Ectodermal cell (in vitro differentiated cells): ENCODE measurements around the gene CTNNA2.

Experiments
- H3K27ac ChIP-seq: 2 replicates; pipeline ENCODE4 v1.7.0; 2013; ENCODE audit warnings: mild to moderate bottlenecking, low read depth, low read length; ENCODE audit not compliant: insufficient read depth, poor library complexity, severe bottlenecking
- H3K27me3 ChIP-seq: 2 replicates; pipeline ENCODE4 v1.7.0; 2013; ENCODE audit warnings: mild to moderate bottlenecking, low read length; ENCODE audit not compliant: insufficient read depth, control insufficient read depth, poor library complexity, severe bottlenecking
- H3K36me3 ChIP-seq: one replicate; pipeline ENCODE4 v1.7.0; 2013; ENCODE audit warnings: low read length; ENCODE audit not compliant: control insufficient read depth, insufficient read depth
- H3K4me1 ChIP-seq: one replicate; pipeline ENCODE4 v1.7.0; 2013; ENCODE audit warnings: low read length; ENCODE audit not compliant: control insufficient read depth, insufficient read depth
- H3K4me3 ChIP-seq: 2 replicates; pipeline ENCODE4 v1.7.0; 2013; ENCODE audit warnings: low read depth, low read length, control low read depth; ENCODE audit not compliant: insufficient read depth
- H3K9me3 ChIP-seq: 2 replicates; pipeline ENCODE4 v1.7.0; 2013; ENCODE audit warnings: mild to moderate bottlenecking, low read length, moderate library complexity; ENCODE audit not compliant: control insufficient read depth
- WGBS, 2 experiments: methylation state at CpG; one replicate each; pipeline ENCODE4 v1.1.7; 2013; ENCODE audit warnings: missing lambda C conversion rate in 2 of 2; 5-methylcytosine and 5-hydroxymethylcytosine counted together

CTNNA2 gene

GRCh38 chr2:80280598-80280997 is 767.7 kb downstream of the CTNNA2 start:
- Histone ChIP-seq H3K36me3 (no peaks in the 10 kb centered on the region), H3K4me1 (no peaks in the 10 kb centered on the region), H3K9me3 (no peaks in the 10 kb centered on the region), H3K27ac (no peak overlapping the region), H3K27me3 (no peaks in the 10 kb centered on the region), H3K4me3 (no peak overlapping the region)
- WGBS, 2 experiments: 97 to 100% methylated on average over 2 of the region's 2 CpGs

GRCh38 chr2:80281049-80281448 is 768.2 kb downstream of the CTNNA2 start:
- no peaks in the 10 kb centered on the region for H3K36me3 ChIP-seq
- H3K4me3 ChIP-seq: no peak overlapping the region
- H3K27me3 ChIP-seq: no peaks in the 10 kb centered on the region
- H3K9me3 ChIP-seq: no peaks in the 10 kb centered on the region
- no peak overlapping the region for H3K27ac ChIP-seq
- H3K4me1 ChIP-seq: no peaks in the 10 kb centered on the region
- WGBS, 2 experiments: 95% methylated on average over 1 of the region's 1 CpG

DNA sequence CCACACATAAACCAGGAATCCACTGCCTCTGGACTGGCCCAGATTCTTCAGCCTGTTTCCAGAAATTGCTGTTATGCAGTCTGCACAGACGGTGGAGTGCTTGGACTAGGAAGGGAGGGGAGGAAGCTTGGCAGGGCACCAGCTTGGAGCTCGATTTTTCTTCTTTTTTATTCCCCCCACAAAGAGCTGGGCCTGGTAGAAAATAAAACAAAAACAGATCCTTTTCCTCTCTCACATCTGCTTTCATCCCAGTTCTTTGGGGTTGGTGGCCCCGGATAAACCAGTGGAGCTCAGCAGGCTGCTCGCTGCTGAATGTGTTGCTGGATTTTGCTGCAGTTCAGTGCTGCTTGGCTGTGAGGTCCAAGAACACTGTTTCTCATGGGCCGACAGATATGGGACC is 775.7 kb downstream of the CTNNA2 start:
- Histone ChIP-seq H3K27ac (no peak overlapping the region), H3K4me1 (peaks cover 9% of the 10 kb centered on the region), H3K36me3 (no peaks in the 10 kb centered on the region), H3K4me3 (no peak overlapping the region), H3K9me3 (no peaks in the 10 kb centered on the region), H3K27me3 (no peaks in the 10 kb centered on the region)
- 63 to 74% methylated on average over 5 of the region's 5 CpGs for WGBS, 2 experiments

GRCh38 chr2:80291656-80292055 is 778.8 kb downstream of the CTNNA2 start:
- Histone ChIP-seq H3K4me3 (no peak overlapping the region), H3K27me3 (no peaks in the 10 kb centered on the region), H3K4me1 (peaks cover 9% of the 10 kb centered on the region), H3K27ac (no peak overlapping the region), H3K9me3 (no peaks in the 10 kb centered on the region), H3K36me3 (no peaks in the 10 kb centered on the region)
- WGBS, 2 experiments: 93 to 96% methylated on average over 1 of the region's 1 CpG

GRCh38 chr2:80292474-80292873 is 779.6 kb downstream of the CTNNA2 start:
- H3K4me1 ChIP-seq: peaks cover 9% of the 10 kb centered on the region

DNA sequence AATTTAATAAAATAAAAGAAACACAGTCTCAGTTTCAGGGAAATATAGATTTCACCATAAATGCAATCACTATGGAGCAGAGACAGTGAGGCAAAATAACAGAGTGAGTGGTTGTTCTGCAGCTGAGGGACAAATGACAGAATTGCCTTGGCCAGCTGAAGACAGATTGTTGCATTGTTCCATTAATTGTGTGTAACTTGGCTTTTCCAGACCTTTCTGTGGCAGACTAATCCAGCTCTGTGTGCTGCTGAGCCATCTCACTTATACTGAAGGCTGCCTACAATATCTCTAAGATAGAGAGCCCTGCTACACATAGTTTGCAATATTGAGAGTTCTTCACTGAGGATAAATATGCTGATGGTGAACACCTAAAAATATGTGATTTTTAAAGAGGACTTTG is 780.2 kb downstream of the CTNNA2 start:
- no peaks in the 10 kb centered on the region for H3K36me3 ChIP-seq
- no peaks in the 10 kb centered on the region for H3K9me3 ChIP-seq
- no peaks in the 10 kb centered on the region for H3K27me3 ChIP-seq
- no peak overlapping the region for H3K27ac ChIP-seq
- peaks cover 9% of the 10 kb centered on the region for H3K4me1 ChIP-seq
- no peak overlapping the region for H3K4me3 ChIP-seq

More at GRCh38 chr2:80292474-80292873, 779.6 kb downstream of the CTNNA2 start:
- no peaks in the 10 kb centered on the region for H3K36me3 ChIP-seq
- H3K27me3 ChIP-seq: no peaks in the 10 kb centered on the region
- H3K27ac ChIP-seq: no peak overlapping the region
- H3K9me3 ChIP-seq: no peaks in the 10 kb centered on the region
- 94% methylated on average over 3 of the region's 3 CpGs for WGBS, 2 experiments
- no peak overlapping the region for H3K4me3 ChIP-seq

DNA sequence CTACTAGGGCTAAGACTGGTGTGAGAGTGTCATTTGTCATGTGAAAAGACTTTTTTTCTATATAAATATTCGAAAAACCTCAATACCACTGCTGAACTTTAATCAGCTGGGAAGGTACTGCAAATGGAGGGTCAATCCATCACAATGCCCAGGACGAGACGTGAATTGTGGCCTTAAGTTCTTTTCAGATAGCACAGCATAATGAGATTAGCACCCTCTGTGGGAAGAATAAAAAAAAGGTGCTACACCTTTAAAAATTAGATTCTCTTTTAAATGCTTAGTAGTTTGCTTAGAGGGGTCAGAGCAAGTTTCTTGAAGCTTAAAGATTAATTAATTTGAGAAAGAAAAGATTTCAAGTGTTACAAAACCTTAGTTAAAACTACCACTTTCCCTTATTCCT is 786.1 kb downstream of the CTNNA2 start:
- H3K4me1 ChIP-seq: peaks cover 13% of the 10 kb centered on the region
- H3K27ac ChIP-seq: no peak overlapping the region
- H3K27me3 ChIP-seq: peaks cover 35% of the 10 kb centered on the region
- no peaks in the 10 kb centered on the region for H3K36me3 ChIP-seq
- H3K4me3 ChIP-seq: no peak overlapping the region
- 33 to 37% methylated on average over 3 of the region's 3 CpGs for WGBS, 2 experiments
- no peaks in the 10 kb centered on the region for H3K9me3 ChIP-seq

- WGBS, 2 experiments: 82 to 83% methylated on average over 5 of the region's 5 CpGs
- Histone ChIP-seq H3K4me3 (no peak overlapping the region), H3K36me3 (no peaks in the 10 kb centered on the region), H3K9me3 (no peaks in the 10 kb centered on the region), H3K27ac (no peak overlapping the region), H3K27me3 (peaks cover 39% of the 10 kb centered on the region), H3K4me1 (peaks cover 13% of the 10 kb centered on the region)
These were observed 786.8 kb downstream of the CTNNA2 start for GRCh38 chr2:80299661-80300060.

DNA sequence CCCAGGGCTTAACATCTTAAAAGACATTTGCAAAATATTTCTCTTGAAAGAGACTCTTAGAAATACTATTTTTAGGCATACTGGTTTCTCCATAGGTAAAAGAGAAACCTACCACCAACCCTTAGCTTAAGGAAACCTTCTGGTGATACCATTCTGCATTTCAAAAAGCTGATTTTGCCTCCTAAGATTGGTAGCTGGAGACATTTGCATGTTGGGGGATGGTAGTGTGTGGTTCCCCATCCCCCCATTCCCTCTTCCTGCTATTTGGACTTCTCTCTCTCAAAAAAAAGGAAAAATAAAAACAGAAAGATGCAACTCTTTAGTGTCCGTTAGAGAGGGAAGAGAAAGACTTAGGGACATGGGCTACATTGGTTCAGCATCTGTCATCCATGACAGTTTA is 787.5 kb downstream of the CTNNA2 start:
- Histone ChIP-seq H3K4me3 (no peak overlapping the region), H3K4me1 (peaks cover 13% of the 10 kb centered on the region), H3K27me3 (peaks cover 46% of the 10 kb centered on the region), H3K27ac (no peak overlapping the region), H3K36me3 (no peaks in the 10 kb centered on the region), H3K9me3 (no peaks in the 10 kb centered on the region)
- 56 to 83% methylated on average over 1 of the region's 1 CpG for WGBS, 2 experiments

DNA sequence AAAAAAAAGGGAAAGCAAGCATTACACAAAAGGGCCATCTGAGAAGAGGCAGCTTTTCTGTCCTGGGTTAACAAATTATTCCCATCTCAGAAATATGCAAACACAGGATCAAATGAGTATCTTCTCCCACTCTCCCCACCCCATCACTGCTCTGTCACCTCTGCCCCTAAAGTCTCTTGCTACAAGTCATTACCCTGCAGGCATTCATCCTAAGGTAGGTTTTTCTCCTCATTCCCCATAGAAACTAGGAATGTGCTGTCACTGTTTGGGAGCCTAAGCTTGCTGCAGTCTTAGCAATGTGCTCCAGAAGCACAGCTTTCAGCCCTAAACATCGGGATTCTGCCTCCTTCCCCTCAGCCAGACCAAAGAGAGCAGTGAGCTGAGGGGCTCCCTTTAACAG is 788.1 kb downstream of the CTNNA2 start:
- Histone ChIP-seq H3K9me3 (no peaks in the 10 kb centered on the region), H3K4me3 (no peak overlapping the region), H3K27ac (no peak overlapping the region), H3K36me3 (no peaks in the 10 kb centered on the region), H3K4me1 (peaks cover 13% of the 10 kb centered on the region), H3K27me3 (peaks cover 52% of the 10 kb centered on the region)
- 0 to 8% methylated on average over 1 of the region's 1 CpG for WGBS, 2 experiments

GRCh38 chr2:80302001-80302313 is 789.1 kb downstream of the CTNNA2 start:
- Histone ChIP-seq H3K9me3 (no peaks in the 10 kb centered on the region), H3K36me3 (no peaks in the 10 kb centered on the region), H3K27me3 (peaks cover 59% of the 10 kb centered on the region), H3K4me1 (peaks cover 18% of the 10 kb centered on the region), H3K27ac (no peak overlapping the region), H3K4me3 (no peak overlapping the region)
- 50 to 53% methylated on average over 12 of the region's 12 CpGs for WGBS, 2 experiments
